Neutrophil (primary cell): ENCODE results near the gene SEL1L2.

Source experiments
- H3K27ac ChIP-seq: fragments of 200-600 bp; sonication (generic); 2 replicates; pipeline ENCODE4 v1.5.1; 2016; ENCODE audit warnings: mild to moderate bottlenecking, moderate library complexity
- H3K27me3 ChIP-seq: fragments of 200-600 bp; sonication (generic); 2 replicates; pipeline ENCODE4 v1.6.0; 2016; ENCODE audit warnings: mild to moderate bottlenecking
- H3K36me3 ChIP-seq: fragments of 200-600 bp; sonication (generic); 2 replicates; pipeline ENCODE4 v1.5.1; 2017
- H3K4me1 ChIP-seq, 2 experiments: fragments of 200-600 bp in 1 of 2; sonication (generic) in 1 of 2; 1 replicate in 1 of 2; 2 replicates in 1 of 2; pipeline versions ENCODE4 v1.5.1 to v1.6.1; 2013 to 2016; ENCODE audit warnings: low read depth in 1 of 2, low read length in 1 of 2, mild to moderate bottlenecking in 1 of 2, moderate library complexity in 1 of 2; ENCODE audit not compliant: control insufficient read depth in 1 of 2, insufficient read depth in 1 of 2
- H3K4me3 ChIP-seq, 2 experiments: fragments of 200-600 bp in 1 of 2; sonication (generic) in 1 of 2; 1 replicate in 1 of 2; 2 replicates in 1 of 2; pipeline ENCODE4 v1.5.1; 2013 to 2016; ENCODE audit warnings: low read depth in 1 of 2, low read length in 1 of 2, mild to moderate bottlenecking in 1 of 2, moderate library complexity in 1 of 2
- H3K9me3 ChIP-seq: fragments of 200-600 bp; sonication (generic); 2 replicates; pipeline ENCODE4 v1.5.1; 2016
- TF ChIP-seq, protein P1 (sequence below): fragments of 200-600 bp; sonication (generic); IDR thresholded peaks from 2 replicates; pipeline ENCODE4 v1.5.1; 2016; ENCODE audit warnings: antibody characterized with exemption

The SEL1L2 gene

DNA sequence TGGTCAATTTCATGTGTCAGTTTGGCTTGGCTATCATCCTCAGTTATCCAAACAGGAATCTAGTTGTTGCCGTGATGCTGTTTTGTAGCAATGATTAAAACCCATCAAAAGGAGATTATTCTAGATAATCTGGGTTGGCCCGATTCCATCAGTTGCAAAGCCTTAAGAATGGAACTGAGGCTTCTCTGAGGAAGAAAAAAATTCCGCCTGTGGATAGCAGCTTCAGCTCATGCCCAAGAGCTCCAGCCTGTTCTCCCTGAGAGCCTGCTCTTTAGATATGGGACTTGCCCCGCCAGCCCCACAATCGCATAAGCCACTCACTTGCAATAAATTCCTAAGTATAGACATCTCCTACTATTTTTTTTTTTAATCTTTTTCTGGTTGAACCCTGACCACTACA lies 61.5 kb downstream of the SEL1L2 start:
- no peaks in the 10 kb centered on the region for H3K27me3 ChIP-seq
- H3K27ac ChIP-seq, result no peak overlapping the region
- H3K4me1 ChIP-seq, result no peaks in the 10 kb centered on the region
- H3K4me3 ChIP-seq, result no peak overlapping the region
- TF ChIP-seq, protein P1, sequence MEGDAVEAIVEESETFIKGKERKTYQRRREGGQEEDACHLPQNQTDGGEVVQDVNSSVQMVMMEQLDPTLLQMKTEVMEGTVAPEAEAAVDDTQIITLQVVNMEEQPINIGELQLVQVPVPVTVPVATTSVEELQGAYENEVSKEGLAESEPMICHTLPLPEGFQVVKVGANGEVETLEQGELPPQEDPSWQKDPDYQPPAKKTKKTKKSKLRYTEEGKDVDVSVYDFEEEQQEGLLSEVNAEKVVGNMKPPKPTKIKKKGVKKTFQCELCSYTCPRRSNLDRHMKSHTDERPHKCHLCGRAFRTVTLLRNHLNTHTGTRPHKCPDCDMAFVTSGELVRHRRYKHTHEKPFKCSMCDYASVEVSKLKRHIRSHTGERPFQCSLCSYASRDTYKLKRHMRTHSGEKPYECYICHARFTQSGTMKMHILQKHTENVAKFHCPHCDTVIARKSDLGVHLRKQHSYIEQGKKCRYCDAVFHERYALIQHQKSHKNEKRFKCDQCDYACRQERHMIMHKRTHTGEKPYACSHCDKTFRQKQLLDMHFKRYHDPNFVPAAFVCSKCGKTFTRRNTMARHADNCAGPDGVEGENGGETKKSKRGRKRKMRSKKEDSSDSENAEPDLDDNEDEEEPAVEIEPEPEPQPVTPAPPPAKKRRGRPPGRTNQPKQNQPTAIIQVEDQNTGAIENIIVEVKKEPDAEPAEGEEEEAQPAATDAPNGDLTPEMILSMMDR, result no peak
- no peaks in the 10 kb centered on the region for H3K36me3 ChIP-seq
- no peaks in the 10 kb centered on the region for H3K9me3 ChIP-seq

DNA sequence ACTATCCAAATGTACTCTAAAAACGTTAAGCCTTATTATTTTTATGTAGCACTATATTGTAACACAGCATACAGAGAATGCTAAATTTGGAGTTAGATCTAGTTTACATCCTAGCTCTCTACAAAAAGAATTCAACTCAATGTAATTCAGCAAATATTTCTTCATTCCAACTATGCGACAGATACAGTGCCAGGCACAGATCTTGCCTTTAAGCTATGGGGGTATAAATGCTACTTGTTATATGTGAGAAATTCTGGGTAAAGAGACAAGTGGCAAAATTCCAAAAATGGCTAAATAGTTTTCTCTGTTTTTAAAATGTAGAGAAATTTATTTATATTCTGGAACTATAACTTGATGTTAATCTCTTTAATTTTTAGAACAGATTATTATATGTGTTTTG lies 63.2 kb downstream of the SEL1L2 start:
- Histone ChIP-seq H3K4me1 (no peaks in the 10 kb centered on the region), H3K27me3 (no peaks in the 10 kb centered on the region), H3K36me3 (no peaks in the 10 kb centered on the region), H3K4me3 (no peak overlapping the region), H3K27ac (no peak overlapping the region), H3K9me3 (no peaks in the 10 kb centered on the region)
- TF ChIP-seq, protein P1, result no peak

DNA sequence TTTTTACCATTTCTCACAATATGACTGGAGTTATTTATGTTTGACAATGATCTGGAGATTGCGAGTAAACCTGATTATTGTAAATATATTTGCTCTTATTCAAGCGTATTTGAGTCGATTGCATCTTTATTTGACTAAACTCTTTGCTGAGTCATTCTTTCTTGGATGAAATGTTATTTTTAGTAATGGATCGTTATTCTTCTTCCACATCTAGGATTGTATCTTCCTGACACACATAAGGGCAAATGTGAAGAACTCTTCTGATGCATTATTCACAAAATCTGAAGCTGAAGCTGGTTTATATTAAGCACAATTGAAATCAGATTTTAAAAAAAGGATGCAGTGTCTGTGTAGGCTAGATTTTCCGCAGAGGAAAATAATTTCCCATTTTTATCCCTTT lies 68.2 kb downstream of the SEL1L2 start:
- Histone ChIP-seq H3K36me3 (no peaks in the 10 kb centered on the region), H3K27ac (no peak overlapping the region), H3K4me1 (peaks cover 0 to 3% of the 10 kb centered on the region in 2 experiments), H3K9me3 (no peaks in the 10 kb centered on the region), H3K4me3 (no peak overlapping the region), H3K27me3 (peaks cover 15% of the 10 kb centered on the region)
- TF ChIP-seq, protein P1, result no peak

DNA sequence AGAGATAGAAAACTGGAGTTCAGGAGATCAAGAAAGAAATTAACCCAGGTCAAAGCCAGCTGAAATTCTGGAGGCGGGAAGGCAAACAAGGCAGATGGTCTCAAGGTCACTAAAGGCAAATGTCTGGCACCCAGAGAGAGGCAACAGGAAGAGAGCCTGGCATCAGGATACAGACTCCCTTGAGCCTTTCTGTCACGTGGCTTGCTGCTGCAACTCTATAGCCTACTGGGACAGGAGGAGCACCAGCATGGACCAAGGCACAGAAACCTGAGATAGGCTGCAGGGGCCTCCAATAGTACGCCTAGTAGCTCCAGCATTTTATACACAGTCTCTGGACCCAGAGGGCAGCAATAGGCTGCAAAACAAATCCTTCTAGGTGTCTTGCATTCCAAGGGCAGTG lies 75.1 kb downstream of the SEL1L2 start:
- H3K36me3 ChIP-seq, result no peaks in the 10 kb centered on the region
- no peak overlapping the region for H3K27ac ChIP-seq
- TF ChIP-seq, protein P1, result no peak
- no peaks in the 10 kb centered on the region for H3K9me3 ChIP-seq
- no peak overlapping the region for H3K4me3 ChIP-seq
- peaks cover 0 to 5% of the 10 kb centered on the region in 2 experiments for H3K4me1 ChIP-seq
- peaks cover 23% of the 10 kb centered on the region for H3K27me3 ChIP-seq

DNA sequence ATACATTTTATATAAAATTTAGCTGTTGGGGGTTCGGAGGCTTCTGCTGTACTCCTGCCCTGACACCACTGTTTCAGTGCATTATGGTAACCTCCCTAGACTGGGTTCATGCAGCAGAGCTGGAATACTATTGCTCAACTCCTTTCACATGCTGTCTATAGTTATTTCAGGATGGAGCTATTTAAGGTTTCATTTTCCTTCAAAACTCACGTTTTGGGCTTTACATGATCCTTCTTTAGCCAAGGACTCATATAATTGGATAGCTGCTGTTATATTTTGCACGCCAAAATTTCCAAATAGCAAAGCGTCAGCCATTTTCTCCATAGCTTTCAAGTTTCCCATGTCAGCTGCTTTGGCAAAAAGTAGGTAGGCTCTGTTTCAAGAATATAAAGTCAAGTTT lies 76.8 kb downstream of the SEL1L2 start:
- Histone ChIP-seq H3K4me3 (no peak overlapping the region), H3K4me1 (peaks cover 0 to 5% of the 10 kb centered on the region in 2 experiments), H3K27me3 (peaks cover 16% of the 10 kb centered on the region), H3K27ac (no peak overlapping the region), H3K9me3 (no peaks in the 10 kb centered on the region), H3K36me3 (no peaks in the 10 kb centered on the region)
- TF ChIP-seq, protein P1, result no peak

DNA sequence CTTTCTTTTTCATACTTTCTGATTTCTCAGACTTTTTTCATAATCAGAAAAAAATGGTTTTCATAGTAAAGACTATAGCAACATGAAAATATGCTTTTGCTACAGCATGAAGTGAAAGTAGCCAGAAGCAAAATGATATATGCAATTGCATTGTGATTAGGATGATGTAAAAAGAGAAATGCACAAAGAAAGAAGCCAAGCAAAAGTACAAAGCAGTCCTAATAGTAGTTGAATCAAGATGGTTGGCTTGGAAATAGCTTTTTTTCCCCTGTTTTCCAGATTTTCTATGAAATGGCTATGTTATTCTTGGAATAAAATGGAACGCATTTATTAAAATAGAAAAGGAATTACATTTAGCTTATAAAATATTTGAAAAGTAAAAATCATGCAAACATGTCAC lies 77.3 kb downstream of the SEL1L2 start:
- Histone ChIP-seq H3K9me3 (no peaks in the 10 kb centered on the region), H3K27me3 (peaks cover 16% of the 10 kb centered on the region), H3K36me3 (no peaks in the 10 kb centered on the region), H3K4me1 (peaks cover 0 to 5% of the 10 kb centered on the region in 2 experiments), H3K27ac (no peak overlapping the region), H3K4me3 (no peak overlapping the region)
- TF ChIP-seq, protein P1, result no peak
